ENCODE results near the gene JPH3.
A peak's percentile ranks its signal among the peaks of the same experiment; 100 is the strongest.

Gene JPH3

GRCh38 chr16:87564524-87564778, 37.9 kb upstream of the JPH3 start:
- Histone ChIP-seq H3K4me1 (ENCODE audit: insufficient read depth, insufficient read length) (peaks cover 11% of the 10 kb centered on the region), H3K9ac (ENCODE audit: insufficient read length, low read depth) (no peak overlapping the region), H3K9me3 (ENCODE audit: insufficient read depth, low read length) (peaks cover 9% of the 10 kb centered on the region; the same call in 1 of the 2 replicates), H3K4me3 (ENCODE audit: insufficient read length, low read depth) (no peak overlapping the region), H3K36me3 (ENCODE audit: insufficient read depth, insufficient read length, low read length) (no peaks in the 10 kb centered on the region), H3K27me3 (ENCODE audit: insufficient read depth, insufficient read length) (no peaks in the 10 kb centered on the region)
- DNase-seq (ENCODE audit: low read depth, low spot score) = no peak
- no peak for TF ChIP-seq ZNF274 (IDR thresholded peaks at IDR 0.05; ENCODE audit: low read depth, low read length)

- Histone ChIP-seq H3K27me3 (ENCODE audit: insufficient read depth, insufficient read length) (no peaks in the 10 kb centered on the region), H3K36me3 (ENCODE audit: insufficient read depth, insufficient read length, low read length) (no peaks in the 10 kb centered on the region), H3K9ac (ENCODE audit: insufficient read length, low read depth) (no peak overlapping the region), H3K4me1 (ENCODE audit: insufficient read depth, insufficient read length) (peaks cover 2% of the 10 kb centered on the region), H3K4me3 (ENCODE audit: insufficient read length, low read depth) (no peak overlapping the region), H3K9me3 (ENCODE audit: insufficient read depth, low read length) (no peaks in the 10 kb centered on the region)
- no peak for DNase-seq (ENCODE audit: low read depth, low spot score)
- TF ChIP-seq SUZ12 (IDR thresholded peaks at IDR 0.05; ENCODE audit: extremely low read depth, insufficient read depth, insufficient read length) (no peak), YY1 (IDR thresholded peaks at IDR 0.05; ENCODE audit: insufficient read depth, insufficient read length) (no peak), ZNF274 (IDR thresholded peaks at IDR 0.05; ENCODE audit: low read depth, low read length) (no peak)
These were observed 32.4 kb upstream of the JPH3 start for GRCh38 chr16:87569601-87570571.

- Histone ChIP-seq H3K9ac (ENCODE audit: insufficient read length, low read depth) (no peak overlapping the region), H3K9me3 (ENCODE audit: insufficient read depth, low read length) (no peaks in the 10 kb centered on the region), H3K4me1 (ENCODE audit: insufficient read depth, insufficient read length) (peaks cover 3% of the 10 kb centered on the region), H3K36me3 (ENCODE audit: insufficient read depth, insufficient read length, low read length) (no peaks in the 10 kb centered on the region), H3K4me3 (ENCODE audit: insufficient read length, low read depth) (no peak overlapping the region), H3K27me3 (ENCODE audit: insufficient read depth, insufficient read length) (no peaks in the 10 kb centered on the region)
- no peak for DNase-seq (ENCODE audit: low read depth, low spot score)
- no peak for TF ChIP-seq SUZ12 (IDR thresholded peaks at IDR 0.05; ENCODE audit: extremely low read depth, insufficient read depth, insufficient read length)
- no peak for TF ChIP-seq YY1 (IDR thresholded peaks at IDR 0.05; ENCODE audit: insufficient read depth, insufficient read length)
- TF ChIP-seq ZNF274 (IDR thresholded peaks at IDR 0.05; ENCODE audit: low read depth, low read length) = no peak
These were observed 31.8 kb upstream of the JPH3 start for GRCh38 chr16:87570572-87570937.

GRCh38 chr16:87570938-87571867, 31.1 kb upstream of the JPH3 start:
- Histone ChIP-seq H3K27me3 (ENCODE audit: insufficient read depth, insufficient read length) (no peaks in the 10 kb centered on the region), H3K4me1 (ENCODE audit: insufficient read depth, insufficient read length) (peaks cover 3% of the 10 kb centered on the region), H3K9ac (ENCODE audit: insufficient read length, low read depth) (peak overlapping the region; percentile 46), H3K4me3 (ENCODE audit: insufficient read length, low read depth) (no peak overlapping the region), H3K9me3 (ENCODE audit: insufficient read depth, low read length) (no peaks in the 10 kb centered on the region), H3K36me3 (ENCODE audit: insufficient read depth, insufficient read length, low read length) (no peaks in the 10 kb centered on the region)
- no peak for DNase-seq (ENCODE audit: low read depth, low spot score)
- no peak for TF ChIP-seq ZNF274 (IDR thresholded peaks at IDR 0.05; ENCODE audit: low read depth, low read length)

- no peak overlapping the region for H3K4me3 ChIP-seq (ENCODE audit: insufficient read length, low read depth)
- no peaks in the 10 kb centered on the region for H3K36me3 ChIP-seq (ENCODE audit: insufficient read depth, insufficient read length, low read length)
- no peaks in the 10 kb centered on the region for H3K27me3 ChIP-seq (ENCODE audit: insufficient read depth, insufficient read length)
- no peaks in the 10 kb centered on the region for H3K9me3 ChIP-seq (ENCODE audit: insufficient read depth, low read length)
- no peak for TF ChIP-seq ZNF274 (IDR thresholded peaks at IDR 0.05; ENCODE audit: low read depth, low read length)
- DNase-seq (ENCODE audit: low read depth, low spot score) = no peak
- H3K4me1 ChIP-seq (ENCODE audit: insufficient read depth, insufficient read length) = peaks cover 3% of the 10 kb centered on the region
- peak overlapping the region; percentile 46 for H3K9ac ChIP-seq (ENCODE audit: insufficient read length, low read depth)
These were observed 30.5 kb upstream of the JPH3 start for GRCh38 chr16:87571868-87572244.

- no peak for DNase-seq (ENCODE audit: low read depth, low spot score)
- H3K4me3 ChIP-seq (ENCODE audit: insufficient read length, low read depth) = no peak overlapping the region
- no peak for TF ChIP-seq SUZ12 (IDR thresholded peaks at IDR 0.05; ENCODE audit: extremely low read depth, insufficient read depth, insufficient read length)
- no peak for TF ChIP-seq YY1 (IDR thresholded peaks at IDR 0.05; ENCODE audit: insufficient read depth, insufficient read length)
- TF ChIP-seq ZNF274 (IDR thresholded peaks at IDR 0.05; ENCODE audit: low read depth, low read length) = no peak
- H3K4me1 ChIP-seq (ENCODE audit: insufficient read depth, insufficient read length) = peaks cover 3% of the 10 kb centered on the region
- no peaks in the 10 kb centered on the region for H3K9me3 ChIP-seq (ENCODE audit: insufficient read depth, low read length)
- H3K9ac ChIP-seq (ENCODE audit: insufficient read length, low read depth) = no peak overlapping the region
- no peaks in the 10 kb centered on the region for H3K27me3 ChIP-seq (ENCODE audit: insufficient read depth, insufficient read length)
- no peaks in the 10 kb centered on the region for H3K36me3 ChIP-seq (ENCODE audit: insufficient read depth, insufficient read length, low read length)
These were observed 29.3 kb upstream of the JPH3 start for GRCh38 chr16:87572959-87573358.

- no peaks in the 10 kb centered on the region for H3K27me3 ChIP-seq (ENCODE audit: insufficient read depth, insufficient read length)
- peaks cover 3% of the 10 kb centered on the region for H3K4me1 ChIP-seq (ENCODE audit: insufficient read depth, insufficient read length)
- no peaks in the 10 kb centered on the region for H3K36me3 ChIP-seq (ENCODE audit: insufficient read depth, insufficient read length, low read length)
- no peak for TF ChIP-seq YY1 (IDR thresholded peaks at IDR 0.05; ENCODE audit: insufficient read depth, insufficient read length)
- no peak for TF ChIP-seq ZNF274 (IDR thresholded peaks at IDR 0.05; ENCODE audit: low read depth, low read length)
- no peak for TF ChIP-seq SUZ12 (IDR thresholded peaks at IDR 0.05; ENCODE audit: extremely low read depth, insufficient read depth, insufficient read length)
- peak; percentile 71 for DNase-seq (ENCODE audit: low read depth, low spot score)
- peak overlapping the region; percentile 75 for H3K9ac ChIP-seq (ENCODE audit: insufficient read length, low read depth)
- peak overlapping the region; percentile 19 for H3K4me3 ChIP-seq (ENCODE audit: insufficient read length, low read depth)
- H3K9me3 ChIP-seq (ENCODE audit: insufficient read depth, low read length) = no peaks in the 10 kb centered on the region
These were observed 27.1 kb upstream of the JPH3 start for GRCh38 chr16:87575027-87575804.
